ENCODE results near the gene TOR1A.
"Not testable (repeated sequence)": the region's sequence is repeated elsewhere in the genome, so short reads cannot be mapped to it uniquely, and the experiment has no call there.

Gene TOR1A

DNA sequence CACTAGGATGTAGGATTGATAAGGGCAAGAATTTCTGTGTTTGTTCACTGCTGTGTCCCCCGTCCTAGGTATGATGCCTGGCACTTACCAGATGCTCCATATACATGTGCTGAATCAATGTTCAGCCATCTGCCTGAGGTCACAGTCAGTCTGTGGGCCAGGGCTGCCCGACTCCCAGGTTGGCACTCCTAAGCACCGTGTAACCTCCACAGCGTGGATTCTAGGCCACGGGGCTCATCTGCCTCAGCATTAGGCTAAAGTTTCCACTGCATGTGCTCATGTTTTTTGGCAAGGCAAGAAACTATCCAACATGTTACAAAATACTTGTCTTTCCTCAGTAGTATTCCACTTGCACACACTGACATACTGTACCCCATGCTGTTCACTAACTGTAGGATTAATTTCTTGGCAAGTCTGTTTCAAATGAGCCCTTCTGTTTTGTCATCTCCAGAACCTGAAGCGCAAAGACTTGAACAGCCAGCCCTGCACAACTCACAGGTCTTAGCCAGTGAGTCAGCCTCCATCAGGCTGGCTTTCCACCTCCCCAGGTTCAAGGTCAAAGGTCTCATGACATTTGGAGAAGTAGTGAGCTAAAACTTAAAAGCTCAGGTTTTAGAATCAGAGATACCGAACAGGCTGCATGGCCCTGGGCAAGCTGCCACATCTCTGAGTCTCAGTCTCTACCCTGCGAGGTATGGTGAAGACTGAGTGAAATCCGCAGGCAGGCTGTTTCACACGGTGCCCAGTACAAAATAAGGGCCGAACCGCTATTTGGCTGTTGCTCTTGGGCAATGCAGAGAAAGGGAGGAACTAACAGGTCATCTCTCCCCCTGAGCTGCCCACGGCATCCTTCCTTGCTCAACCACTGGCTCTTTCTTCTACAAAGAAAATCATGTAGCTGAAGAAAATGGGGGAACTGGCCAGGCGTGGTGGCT lies 7.2 kb downstream of the TOR1A start:
- DNase-seq, result no peak

DNA sequence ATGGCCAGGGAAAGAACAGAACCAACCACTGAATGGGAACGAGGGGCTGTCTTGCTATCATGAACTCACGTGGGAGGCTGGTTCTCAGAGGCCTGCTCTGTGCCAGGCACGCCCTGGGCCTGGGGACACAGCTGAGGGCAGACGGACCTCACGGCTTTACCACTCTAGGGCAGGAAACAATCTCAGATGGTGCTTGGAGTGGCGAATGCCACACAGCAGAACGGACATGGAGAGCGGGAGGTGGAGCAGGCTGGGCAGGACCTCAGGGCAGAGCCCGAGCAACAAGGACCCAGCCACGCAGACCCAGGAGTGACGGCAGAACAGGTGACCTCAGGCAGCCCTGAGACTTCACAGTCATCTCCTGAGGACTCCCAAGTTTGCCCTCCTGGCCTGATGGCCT lies 8.7 kb downstream of the TOR1A start:
- DNase-seq, result no peak

DNA sequence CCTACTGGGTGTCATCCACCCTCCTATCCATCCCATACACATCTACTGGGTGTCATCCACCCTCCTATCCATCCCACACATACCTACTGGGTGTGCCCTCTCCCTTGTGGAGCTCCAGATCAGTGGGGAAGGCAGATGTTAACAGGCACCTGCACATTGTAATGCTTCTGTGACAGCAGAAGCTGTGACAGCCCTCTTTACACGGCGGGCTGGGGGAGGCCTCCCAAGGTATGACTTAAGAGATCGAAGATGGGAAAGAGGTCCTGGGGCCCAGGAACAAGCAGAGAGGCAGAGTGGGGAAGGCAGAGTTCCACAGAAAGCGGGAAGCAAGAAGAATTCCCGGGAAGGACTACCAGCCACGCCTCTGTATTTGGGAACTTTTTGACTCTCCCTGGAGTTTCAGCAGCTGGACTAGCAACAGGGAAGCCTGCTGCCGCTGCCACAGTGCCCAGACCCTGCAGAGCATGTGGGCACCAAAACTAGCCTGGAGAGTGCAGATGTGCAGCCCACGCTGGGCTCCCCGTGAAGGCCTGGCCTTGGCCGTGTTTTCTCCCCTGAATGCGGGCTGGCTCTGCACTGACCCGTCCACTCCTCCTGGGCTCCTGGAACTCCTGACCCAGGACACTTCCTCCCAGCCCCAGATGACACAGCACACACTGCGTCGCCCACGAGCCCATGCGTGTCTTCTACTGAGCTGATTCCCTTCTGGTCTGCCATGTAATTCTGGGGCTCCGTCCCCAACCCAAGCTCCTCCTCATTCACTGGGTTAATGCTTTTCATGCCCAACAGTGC lies 9.3 kb downstream of the TOR1A start:
- DNase-seq, result no peak

DNA sequence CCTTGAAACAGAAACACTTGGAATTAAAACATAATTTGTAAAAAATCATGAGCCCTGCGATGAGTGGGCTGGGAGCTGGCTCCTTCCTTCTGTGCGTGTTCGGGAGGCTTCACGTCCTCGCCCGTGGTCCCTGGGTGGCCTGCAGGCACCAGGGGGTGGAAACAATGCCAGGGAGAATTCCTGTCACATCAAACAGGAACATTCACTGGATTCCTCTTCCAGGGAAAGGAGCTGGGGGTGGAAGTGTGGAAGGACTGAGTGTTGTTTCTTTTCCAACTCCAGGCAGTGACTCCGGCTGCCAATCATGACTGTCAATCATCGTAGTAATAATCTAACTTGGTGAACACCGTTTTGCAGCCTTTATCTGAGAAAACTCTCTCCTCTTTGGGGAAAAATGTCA lies 10.3 kb downstream of the TOR1A start:
- DNase-seq, result no peak

DNA sequence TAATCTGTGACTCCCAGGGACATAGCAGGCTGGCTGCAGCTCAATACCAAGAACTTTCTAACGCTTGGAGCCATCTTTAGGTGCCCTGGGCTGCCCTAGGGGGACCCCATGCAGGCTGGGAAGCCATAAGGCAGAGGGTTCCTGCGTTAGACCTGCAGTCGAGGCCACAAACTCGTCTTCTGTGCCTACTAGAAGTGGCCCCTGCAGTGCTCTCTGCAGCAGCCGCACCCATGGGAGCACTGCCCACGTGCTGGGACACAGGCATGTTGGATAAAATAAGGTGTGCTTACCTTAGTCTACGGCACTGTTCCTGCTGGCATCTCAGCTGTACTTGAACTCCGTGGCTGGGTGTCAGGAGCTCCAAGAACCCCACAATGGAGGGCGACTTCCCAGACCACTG lies 11.6 kb downstream of the TOR1A start:
- no peak for DNase-seq

DNA sequence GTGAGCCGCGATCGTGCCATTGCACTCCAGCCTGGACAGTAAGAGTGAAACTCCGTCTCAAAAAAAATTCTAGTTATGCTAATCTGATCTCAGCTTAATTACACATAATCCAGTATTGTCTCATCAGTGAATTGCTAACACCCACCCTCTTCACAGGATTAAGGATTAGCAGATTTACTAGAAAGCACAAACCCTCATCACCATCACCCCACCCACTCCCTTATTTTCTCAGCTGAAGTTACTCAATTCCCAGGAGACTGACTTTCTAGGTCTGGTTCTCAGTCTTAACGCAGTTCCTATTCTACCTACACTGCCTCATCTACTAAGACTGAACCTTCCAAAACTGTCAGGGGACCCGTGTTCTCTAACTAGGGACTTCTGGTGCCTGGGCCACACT lies 12.0 kb downstream of the TOR1A start:
- no peak for DNase-seq

DNA sequence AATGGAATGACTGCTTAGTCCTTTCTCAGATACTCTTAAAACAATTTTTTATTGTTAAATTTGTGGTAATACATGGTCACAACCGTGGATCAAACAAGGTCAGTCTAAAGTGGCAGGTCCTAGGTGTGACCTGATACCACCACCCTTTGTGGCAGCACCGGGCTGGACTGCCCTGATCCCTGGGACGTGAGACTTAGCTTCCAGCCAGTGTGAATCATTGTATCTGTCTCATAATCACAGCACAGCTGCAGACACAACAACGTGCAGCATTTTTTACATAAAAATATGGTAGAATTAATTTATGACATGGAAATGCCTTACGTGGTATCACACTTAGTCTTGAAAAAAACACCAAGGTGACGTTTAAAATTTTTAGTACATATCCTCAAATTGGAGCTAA lies 13.1 kb downstream of the TOR1A start:
- no peak for DNase-seq

DNA sequence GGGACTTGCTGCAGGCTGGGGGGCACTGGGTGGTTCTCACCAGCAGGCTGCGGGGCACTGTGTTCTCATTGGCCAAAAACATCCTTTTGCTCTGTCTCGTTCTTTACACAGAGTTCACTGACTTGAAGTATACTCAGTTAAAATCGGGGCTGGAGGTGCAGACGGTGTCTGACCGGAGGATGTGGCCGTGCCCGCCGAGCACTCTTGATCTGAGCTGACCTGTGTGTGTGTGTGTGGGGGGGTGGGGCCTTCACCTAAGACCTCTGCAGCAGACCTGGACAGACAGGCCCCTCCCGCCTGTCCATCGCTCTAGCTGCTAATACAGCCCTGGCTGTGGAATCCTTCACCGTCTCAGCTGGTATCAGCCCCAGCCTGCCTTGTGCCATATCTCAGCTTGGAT lies 13.8 kb downstream of the TOR1A start:
- DNase-seq, result no peak

DNA sequence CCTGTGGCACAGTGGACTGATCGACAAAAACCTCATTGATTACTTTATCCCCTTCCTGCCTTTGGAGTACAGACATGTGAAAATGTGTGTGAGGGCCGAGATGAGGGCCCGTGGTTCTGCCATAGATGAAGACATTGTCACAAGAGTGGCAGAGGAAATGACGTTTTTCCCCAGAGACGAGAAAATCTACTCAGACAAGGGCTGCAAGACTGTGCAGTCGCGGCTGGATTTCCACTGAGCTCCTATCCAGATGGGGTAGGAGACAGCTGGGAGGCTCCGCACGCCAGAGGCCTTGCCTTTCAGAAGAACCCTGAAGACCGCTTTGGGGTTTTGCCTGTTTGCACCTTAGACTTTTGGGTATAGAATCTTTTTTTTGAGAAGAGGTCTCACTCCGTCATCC lies 14.6 kb downstream of the TOR1A start:
- no peak for DNase-seq

DNA sequence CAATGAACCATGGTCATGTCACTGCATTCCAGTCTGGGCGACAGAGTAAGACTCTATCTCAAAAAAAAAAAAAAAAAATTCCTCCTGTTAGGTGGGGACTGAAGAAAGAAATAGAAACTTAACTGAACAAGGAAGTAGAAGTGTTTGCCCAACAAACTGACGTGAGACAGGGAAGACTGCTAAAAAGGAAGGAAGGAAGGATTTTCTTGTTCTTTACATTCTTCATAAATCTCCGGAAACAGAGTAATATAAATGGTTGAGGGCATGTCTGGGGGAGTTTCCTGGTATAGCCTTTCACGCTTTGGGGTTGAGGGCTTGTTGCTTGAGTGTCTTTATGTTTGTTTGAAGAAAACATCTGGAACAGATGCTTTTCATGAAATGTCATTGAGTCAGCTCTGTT lies 17.9 kb downstream of the TOR1A start:
- DNase-seq, result no peak

DNA sequence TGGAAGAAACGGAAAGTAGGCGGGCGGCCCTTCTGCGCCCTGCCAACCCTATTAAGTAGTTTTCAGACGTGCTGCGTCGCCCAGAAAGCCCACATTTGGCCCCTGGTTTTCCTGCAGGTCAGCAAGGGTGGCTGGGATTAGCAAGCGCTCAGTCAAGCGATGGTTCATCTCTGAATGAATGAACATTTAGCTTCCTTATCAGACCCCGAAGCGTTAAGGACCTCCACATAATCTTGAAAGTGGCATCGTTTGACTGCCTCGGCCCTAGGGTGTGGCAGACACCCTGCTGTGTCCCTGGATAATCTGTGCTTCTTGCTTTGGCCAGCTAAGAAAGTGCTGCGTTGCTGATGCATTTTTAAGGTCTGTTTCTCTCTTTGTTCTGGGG lies 20.3 kb downstream of the TOR1A start:
- DNase-seq, result no peak

DNA sequence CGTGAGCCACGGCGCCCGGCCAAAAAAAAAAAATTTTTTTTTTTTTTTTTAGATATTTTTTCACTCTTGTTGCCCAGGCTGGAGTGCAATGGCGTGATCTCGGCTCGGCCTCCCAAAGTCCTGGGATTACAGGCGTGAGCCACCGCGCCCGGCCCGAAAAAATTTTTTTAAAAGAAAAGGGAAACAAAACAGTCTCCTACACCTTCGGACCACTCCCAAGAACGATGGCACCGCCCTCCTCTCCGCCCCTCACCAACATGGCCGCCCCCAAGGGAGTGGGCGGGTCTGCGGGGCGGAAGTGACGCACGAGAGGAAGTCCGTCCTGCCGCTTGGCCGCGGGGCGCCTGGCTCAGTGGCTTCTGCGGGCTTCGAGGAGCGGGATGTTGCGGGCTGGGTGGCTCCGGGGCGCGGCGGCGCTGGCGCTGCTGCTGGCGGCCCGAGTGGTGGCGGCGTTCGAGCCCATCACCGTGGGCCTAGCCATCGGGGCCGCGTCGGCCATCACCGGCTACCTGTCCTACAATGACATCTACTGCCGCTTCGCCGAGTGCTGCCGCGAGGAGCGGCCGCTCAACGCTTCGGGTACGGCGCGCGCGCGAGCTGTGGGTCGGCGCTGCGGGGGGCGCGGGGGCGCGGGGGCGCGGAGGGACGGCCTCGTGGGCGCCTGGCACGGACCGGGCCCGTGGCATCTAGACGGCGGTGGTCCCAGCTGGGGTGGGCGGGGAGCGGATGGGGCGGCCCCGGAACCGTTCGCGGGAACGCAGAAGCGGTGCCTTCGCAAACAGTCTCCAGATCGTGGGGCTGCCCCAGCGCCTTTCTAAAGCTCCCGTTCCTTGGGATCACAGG lies 20.9 kb downstream of the TOR1A start, which contains the start of gene TOR1B:
Gene TOR1B, plus strand, starts transcription at position 352 of the 843 bp plus-strand sequence. Its CDS starts 29 bp downstream, at position 381.
- DNase-seq, result peak; percentile 94

DNA sequence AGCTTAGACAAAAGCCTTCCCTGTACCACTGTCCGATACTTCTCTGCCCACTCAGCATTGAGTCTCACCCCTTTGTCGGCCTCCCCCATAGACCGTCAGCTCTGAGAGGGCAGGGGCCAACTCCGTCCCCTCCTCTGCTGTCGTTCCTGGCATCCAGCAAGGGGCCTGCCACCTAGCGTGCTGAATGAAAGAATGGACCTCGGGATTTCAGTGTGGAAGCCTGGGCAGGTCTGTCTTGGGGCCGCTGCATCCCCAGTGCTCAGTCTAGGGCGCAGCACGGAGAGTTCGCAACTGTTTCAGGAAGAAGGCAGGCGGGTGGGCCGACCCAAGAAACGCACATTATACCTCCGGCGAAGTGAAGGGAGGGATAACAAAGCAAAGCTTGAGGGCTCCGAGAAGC lies 22.4 kb downstream of the TOR1A start:
- DNase-seq, result no peak

DNA sequence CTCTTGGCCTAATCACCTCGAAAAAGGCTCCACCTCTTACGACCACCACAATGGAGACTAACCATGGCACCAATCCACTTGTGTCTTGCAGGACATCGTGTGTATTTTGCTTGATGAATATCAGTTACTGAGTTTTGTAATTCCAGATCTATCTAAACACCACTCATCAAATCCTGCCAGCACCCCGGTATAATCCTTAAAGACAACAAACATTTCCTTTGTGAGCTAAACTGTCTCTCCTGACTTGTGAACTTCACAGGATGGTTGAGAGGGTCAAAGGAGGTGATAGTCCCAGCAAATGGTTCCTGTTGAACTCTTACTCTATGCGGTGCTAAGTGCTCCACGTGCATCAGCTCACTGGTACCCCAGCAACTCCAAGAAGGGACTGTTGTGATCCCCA lies 25.0 kb downstream of the TOR1A start:
- no peak for DNase-seq

DNA sequence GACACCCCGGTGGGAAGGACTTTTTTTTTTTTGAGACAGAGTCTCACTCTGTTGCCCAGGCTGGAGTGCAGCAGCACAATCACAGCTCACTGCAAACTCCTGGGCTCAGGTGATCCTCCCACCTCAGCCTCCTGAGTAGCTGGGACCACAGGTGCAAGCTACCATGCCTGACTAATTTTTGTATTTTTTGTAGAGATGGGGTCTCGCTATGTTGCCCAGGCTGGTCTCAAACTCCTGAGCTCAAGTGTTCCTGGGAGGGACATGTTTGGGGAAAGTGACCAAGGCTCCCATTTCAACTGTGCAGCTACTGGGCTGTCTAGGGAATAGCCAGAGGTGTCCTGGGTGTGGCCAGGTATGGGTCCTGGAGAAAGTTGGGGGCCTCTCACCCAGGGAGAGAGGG lies 27.9 kb downstream of the TOR1A start:
- DNase-seq, result not testable (repeated sequence)

DNA sequence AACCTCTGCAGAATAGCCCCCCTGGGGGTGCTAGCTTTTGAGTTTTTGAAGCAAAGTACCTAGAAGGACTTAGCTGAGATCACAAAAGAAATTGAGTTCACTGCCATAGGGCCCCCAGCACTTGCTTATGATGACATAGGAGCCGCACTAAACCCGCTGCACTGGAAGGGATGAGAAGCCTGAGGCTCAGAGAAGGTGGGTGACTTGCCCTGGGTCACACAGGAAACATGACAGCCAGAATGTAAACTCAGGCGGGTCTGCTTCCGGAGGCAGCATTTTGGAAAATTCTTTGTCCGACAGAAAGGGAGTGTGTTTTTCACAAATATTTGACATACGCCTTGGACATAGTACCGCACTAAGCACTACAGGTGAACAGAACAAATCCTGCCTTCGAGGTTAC lies 29.4 kb downstream of the TOR1A start:
- no peak for DNase-seq

DNA sequence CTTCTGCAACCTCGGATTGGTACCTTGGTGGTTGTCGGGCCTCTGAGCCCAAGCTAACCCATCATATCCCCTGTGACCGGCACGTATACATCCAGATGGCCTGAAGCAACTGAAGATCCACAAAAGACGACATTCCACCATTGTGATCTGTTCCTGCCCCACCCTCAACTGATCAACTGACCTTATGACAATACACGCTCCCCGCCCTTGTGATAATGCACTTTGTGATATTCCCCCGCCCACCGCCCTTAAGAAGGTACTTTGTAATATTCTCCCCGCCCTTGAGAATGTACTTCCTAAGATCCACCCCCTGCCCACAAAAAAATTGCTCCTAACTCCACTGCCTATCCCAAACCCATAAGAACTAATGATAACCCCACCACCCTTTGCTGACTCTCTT lies 37.5 kb downstream of the TOR1A start:
- no peak for DNase-seq

DNA sequence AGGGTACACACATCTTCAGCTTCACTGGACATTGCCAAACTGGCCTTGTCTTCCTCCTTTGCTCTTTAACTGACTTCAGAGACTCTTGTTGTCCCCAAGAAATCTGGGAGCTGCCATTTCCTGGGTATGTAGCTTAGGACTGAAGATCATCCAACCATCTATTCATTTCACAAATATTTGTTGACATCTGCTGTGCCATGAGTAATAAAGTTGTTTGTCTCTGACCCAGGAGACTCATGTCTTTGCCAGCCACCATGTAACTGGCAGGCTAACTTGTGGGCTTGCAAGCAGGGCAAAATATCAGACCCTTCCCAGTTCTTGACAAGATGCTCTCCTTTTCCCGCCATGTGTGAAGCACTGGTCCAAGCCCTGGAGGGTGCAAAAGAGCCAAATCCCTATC lies 38.1 kb downstream of the TOR1A start:
- DNase-seq, result no peak

DNA sequence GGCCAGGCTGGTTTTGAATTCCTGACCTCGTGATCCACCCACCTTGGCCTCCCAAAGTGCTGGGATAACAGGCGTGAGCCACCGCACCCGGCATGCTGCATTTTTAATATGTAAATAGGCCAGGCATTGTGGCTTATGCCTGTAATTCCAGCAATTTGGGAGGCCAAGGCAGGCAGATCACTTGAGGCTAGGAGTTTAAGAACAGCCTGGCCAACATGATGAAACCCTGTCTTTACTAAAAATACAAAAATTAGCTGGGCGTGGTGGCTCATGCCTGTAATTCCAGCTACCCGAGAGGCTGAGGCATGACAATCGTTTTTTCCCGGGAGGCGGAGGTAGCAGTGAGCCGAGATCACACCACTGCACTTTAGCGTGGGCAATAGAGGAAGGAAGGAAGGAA lies 39.0 kb downstream of the TOR1A start:
- DNase-seq, result not testable (repeated sequence)

DNA sequence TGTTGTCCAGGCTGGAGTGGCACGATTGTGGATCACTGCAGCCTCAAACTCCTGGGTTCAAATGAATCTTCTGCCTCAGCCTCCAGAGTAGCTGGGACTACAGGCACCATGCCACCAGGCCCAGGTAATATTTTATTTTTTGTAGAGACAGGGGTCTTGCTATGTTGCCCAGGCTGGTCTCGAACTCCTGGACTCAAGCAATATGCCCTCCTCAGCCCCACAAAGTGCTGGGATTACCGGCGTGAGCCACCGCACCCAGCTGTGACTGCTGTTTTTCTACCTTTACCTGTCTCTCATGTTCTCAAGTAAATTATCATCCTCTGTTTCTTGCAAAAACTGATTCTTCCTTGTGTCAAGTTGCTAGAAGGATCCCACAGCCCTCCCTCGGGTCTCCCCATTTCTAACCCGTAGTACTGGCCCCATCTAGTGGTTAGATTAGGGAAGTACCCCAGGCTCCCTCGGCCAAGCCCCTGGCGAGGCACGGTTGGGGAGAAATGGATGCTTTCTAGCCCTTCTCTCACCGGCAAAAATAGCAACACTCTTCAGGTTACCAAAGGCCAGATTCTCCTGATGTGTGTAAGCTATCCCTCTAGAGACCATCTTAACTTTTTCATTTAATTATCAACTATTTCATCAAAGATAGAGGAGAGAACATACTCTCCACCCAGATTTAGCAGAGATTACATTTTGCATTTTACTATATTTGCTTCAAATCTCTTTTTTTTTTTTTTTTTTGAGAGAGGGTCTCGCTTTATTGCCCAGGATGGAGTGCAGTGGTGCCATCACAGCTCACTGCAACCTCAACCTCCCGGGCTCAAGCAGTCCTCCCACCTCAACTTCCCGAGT lies 40.2 kb downstream of the TOR1A start:
- peak; percentile 78 for DNase-seq

DNA sequence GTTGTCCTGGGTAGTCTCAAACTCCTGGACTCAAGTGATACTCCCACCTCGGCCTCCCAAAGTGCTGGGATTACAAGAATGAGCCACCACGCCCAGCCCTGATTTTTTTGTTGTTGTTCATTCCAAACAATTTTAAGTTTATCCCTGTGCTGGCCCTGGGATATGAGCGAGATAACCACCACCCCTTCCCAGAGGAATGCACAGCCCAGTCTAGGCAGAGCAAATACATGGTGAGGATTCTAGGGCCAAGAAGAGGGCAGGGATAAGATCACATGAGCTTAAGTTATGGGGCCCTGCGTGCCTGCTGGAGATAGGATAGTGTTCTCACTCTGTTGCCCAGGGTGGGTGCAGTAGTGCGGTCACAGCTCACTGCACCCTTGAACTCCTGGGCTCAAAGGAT lies 42.0 kb downstream of the TOR1A start:
- DNase-seq, result no peak

DNA sequence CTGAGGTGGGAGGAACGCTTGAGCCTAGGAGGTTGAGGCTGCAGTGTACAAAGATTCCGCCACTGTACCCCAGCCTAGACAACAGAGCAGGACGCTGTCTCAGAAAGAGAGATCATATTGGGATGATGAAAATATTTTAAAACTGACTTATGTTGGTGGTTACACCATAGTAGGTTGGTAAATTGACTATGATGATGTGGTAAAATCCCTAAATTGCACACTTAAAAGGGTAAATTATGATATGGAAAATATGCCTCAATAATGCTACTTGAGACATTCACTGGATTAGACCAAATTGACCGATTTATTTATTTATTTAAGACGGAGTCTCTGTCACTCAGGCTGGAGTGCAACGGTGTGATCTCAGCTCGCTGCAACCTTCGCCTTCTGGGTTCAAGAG lies 42.8 kb downstream of the TOR1A start:
- DNase-seq, result no peak
